GM12878 (cell line): Measurements from ENCODE around the gene FAM222B. TPM values are rescaled to one million over a fixed set of nuclear protein-coding genes. Genes with fewer than 3 reads are reported as not detected.

Source experiments
- CHD4 ChIP-seq: fragments of 200-600 bp; sonication (generic); IDR thresholded peaks from 2 replicates; pipeline ENCODE4 v1.6.1; 2016; ENCODE audit warnings: mild to moderate bottlenecking
- EED ChIP-seq: sonication (generic); IDR thresholded peaks from 2 replicates; pipeline ENCODE4 v1.6.1; 2016; ENCODE audit warnings: antibody characterized with exemption, low read depth
- GABPA ChIP-seq: IDR thresholded peaks from 2 replicates; pipeline ENCODE4 v1.6.1; 2014; ENCODE audit warnings: antibody characterized with exemption, low read depth, mild to moderate bottlenecking, inconsistent platforms
- IKZF2 ChIP-seq, 2 experiments: fragments of 450-650 bp; IDR thresholded peaks; 2 replicates each; pipeline ENCODE4 v1.6.1; 2017; ENCODE audit warnings: mild to moderate bottlenecking in 2 of 2, moderate library complexity in 2 of 2
- MEF2B ChIP-seq: fragments of 450-650 bp; IDR thresholded peaks from 2 replicates; pipeline ENCODE4 v1.6.1; 2018; ENCODE audit warnings: mild to moderate bottlenecking, moderate library complexity; ENCODE audit not compliant: partially characterized antibody, poor library complexity, severe bottlenecking
- PML ChIP-seq: IDR thresholded peaks from 2 replicates; pipeline ENCODE4 v1.6.1; 2012; ENCODE audit warnings: low read length, inconsistent platforms
- RB1 ChIP-seq: fragments of 450-650 bp; formaldehyde crosslinking; IDR thresholded peaks from 2 replicates; pipeline ENCODE4 v1.6.1; 2017; ENCODE audit warnings: mild to moderate bottlenecking, borderline replicate concordance
- SP1 ChIP-seq: IDR thresholded peaks from one replicate; pipeline ENCODE4 v1.6.1; 2011; ENCODE audit warnings: low read depth, low read length
- SRF ChIP-seq, 2 experiments: IDR thresholded peaks; 2 replicates each; pipeline ENCODE4 v1.6.1; 2011; ENCODE audit warnings: low read depth in 2 of 2, low read length in 2 of 2, mild to moderate bottlenecking in 1 of 2, moderate library complexity in 1 of 2
- TAF1 ChIP-seq: IDR thresholded peaks from 2 replicates; pipeline ENCODE4 v1.6.1; 2011; ENCODE audit warnings: mild to moderate bottlenecking, low read depth, low read length, borderline replicate concordance
- TCF12 ChIP-seq: IDR thresholded peaks from 2 replicates; pipeline ENCODE4 v1.6.1; 2011; ENCODE audit warnings: low read depth, mild to moderate bottlenecking, low read length
- YY1 ChIP-seq: IDR thresholded peaks from 2 replicates; pipeline ENCODE4 v1.6.1; 2011; ENCODE audit warnings: low read depth, mild to moderate bottlenecking, low read length
- polyA plus RNA-seq, 11 experiments: library from polyadenylated mRNA; depleted of rRNA in 4 of 11; unstranded in 6 of 11; stranded (reverse) in 5 of 11; fragments of >200 nt; fragmentation: Nextera tagmentation in 4 of 11; fragmentation: Illumina TruSeq in 1 of 11; extraction: Ambion mirVana in 4 of 11; extraction: Trizol in 1 of 11; gene quantifications; 1 replicate in 1 of 11; 2 replicates in 10 of 11; pipeline versions ENCODE4 v1.2.1 to v1.2.3, GENCODE V29; 2011 to 2016; ENCODE audit warnings: inconsistent platforms in 2 of 11, missing spikeins in 2 of 11, low read depth in 1 of 11
- total RNA-seq, 4 experiments: library from RNA; depleted of rRNA in 3 of 4; stranded (reverse); fragments of >200 nt in 3 of 4; fragmentation: Illumina TruSeq in 1 of 4; extraction: Trizol in 1 of 4; gene quantifications; 2 replicates each; pipeline versions ENCODE4 v1.2.1 to v1.2.3, GENCODE V29; 2013 to 2021
- TF ChIP-seq, protein P1 (sequence below): fragments of 450-650 bp; IDR thresholded peaks from 2 replicates; pipeline ENCODE4 v1.6.1; 2017; ENCODE audit warnings: mild to moderate bottlenecking, moderate library complexity
- TF ChIP-seq, protein P2 (sequence below): fragments of 450-650 bp; formaldehyde crosslinking; IDR thresholded peaks from 2 replicates; pipeline ENCODE4 v1.5.0; 2022; ENCODE audit warnings: mild to moderate bottlenecking, missing genetic modification characterization
- TF ChIP-seq, protein P3 (sequence below): fragments of 450-650 bp; IDR thresholded peaks from 2 replicates; pipeline ENCODE4 v1.6.1; 2016; ENCODE audit warnings: mild to moderate bottlenecking, moderate library complexity, borderline replicate concordance
- TF ChIP-seq, protein P4 (sequence below): fragments of 450-650 bp; IDR thresholded peaks from 2 replicates; pipeline ENCODE4 v1.6.1; 2016; ENCODE audit warnings: mild to moderate bottlenecking

The FAM222B gene
- total and polyA plus RNA-seq, 10 of the 15 experiments (the other 5 are each of a cell fraction or from before 2014, with no cell fraction given) = 2.8 to 18.3 (median 6.4) TPM

DNA sequence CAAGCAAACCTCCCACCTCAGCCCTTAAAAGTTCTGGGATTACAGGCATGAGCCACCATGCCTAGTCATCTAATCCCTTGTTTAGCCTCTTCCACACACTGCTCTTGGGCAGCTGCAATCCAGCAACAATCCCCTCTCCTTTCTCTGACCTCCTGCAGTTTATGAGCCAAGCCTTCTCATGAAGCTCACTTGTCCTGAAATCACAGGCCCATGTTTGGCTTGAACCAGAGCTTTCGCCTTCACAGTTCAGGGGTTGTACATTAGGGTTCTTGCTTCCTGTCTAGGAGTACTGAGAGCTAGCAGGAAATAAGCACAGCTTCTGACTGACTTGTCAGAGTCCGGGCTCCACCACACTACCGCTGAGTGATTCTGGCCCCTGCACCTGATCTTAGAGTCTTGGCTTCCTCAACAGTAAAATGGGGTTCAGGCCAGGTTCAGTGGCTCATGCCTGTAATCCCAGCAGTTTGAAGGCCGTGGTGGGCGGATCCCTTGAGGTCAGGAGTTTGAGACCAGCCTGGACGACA, 28.5 kb upstream of the FAM222B start (continued):
- TF ChIP-seq, protein P1, sequence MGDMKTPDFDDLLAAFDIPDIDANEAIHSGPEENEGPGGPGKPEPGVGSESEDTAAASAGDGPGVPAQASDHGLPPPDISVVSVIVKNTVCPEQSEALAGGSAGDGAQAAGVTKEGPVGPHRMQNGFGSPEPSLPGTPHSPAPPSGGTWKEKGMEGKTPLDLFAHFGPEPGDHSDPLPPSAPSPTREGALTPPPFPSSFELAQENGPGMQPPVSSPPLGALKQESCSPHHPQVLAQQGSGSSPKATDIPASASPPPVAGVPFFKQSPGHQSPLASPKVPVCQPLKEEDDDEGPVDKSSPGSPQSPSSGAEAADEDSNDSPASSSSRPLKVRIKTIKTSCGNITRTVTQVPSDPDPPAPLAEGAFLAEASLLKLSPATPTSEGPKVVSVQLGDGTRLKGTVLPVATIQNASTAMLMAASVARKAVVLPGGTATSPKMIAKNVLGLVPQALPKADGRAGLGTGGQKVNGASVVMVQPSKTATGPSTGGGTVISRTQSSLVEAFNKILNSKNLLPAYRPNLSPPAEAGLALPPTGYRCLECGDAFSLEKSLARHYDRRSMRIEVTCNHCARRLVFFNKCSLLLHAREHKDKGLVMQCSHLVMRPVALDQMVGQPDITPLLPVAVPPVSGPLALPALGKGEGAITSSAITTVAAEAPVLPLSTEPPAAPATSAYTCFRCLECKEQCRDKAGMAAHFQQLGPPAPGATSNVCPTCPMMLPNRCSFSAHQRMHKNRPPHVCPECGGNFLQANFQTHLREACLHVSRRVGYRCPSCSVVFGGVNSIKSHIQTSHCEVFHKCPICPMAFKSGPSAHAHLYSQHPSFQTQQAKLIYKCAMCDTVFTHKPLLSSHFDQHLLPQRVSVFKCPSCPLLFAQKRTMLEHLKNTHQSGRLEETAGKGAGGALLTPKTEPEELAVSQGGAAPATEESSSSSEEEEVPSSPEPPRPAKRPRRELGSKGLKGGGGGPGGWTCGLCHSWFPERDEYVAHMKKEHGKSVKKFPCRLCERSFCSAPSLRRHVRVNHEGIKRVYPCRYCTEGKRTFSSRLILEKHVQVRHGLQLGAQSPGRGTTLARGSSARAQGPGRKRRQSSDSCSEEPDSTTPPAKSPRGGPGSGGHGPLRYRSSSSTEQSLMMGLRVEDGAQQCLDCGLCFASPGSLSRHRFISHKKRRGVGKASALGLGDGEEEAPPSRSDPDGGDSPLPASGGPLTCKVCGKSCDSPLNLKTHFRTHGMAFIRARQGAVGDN = peak; percentile 93
- 0 out of 2 replicates have a peak, but pooled peaks have one; percentile 32 for TF ChIP-seq TCF12
- no peak for TF ChIP-seq CHD4
- TF ChIP-seq MEF2B = peak; percentile 14
- TF ChIP-seq, protein P2, sequence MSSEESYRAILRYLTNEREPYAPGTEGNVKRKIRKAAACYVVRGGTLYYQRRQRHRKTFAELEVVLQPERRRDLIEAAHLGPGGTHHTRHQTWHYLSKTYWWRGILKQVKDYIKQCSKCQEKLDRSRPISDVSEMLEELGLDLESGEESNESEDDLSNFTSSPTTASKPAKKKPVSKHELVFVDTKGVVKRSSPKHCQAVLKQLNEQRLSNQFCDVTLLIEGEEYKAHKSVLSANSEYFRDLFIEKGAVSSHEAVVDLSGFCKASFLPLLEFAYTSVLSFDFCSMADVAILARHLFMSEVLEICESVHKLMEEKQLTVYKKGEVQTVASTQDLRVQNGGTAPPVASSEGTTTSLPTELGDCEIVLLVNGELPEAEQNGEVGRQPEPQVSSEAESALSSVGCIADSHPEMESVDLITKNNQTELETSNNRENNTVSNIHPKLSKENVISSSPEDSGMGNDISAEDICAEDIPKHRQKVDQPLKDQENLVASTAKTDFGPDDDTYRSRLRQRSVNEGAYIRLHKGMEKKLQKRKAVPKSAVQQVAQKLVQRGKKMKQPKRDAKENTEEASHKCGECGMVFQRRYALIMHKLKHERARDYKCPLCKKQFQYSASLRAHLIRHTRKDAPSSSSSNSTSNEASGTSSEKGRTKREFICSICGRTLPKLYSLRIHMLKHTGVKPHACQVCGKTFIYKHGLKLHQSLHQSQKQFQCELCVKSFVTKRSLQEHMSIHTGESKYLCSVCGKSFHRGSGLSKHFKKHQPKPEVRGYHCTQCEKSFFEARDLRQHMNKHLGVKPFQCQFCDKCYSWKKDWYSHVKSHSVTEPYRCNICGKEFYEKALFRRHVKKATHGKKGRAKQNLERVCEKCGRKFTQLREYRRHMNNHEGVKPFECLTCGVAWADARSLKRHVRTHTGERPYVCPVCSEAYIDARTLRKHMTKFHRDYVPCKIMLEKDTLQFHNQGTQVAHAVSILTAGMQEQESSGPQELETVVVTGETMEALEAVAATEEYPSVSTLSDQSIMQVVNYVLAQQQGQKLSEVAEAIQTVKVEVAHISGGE (CRISPR knock-in tag) = 0 out of 2 replicates have a peak, but pooled peaks have one; percentile 24
- TF ChIP-seq RB1 = no peak
- TF ChIP-seq, protein P3, sequence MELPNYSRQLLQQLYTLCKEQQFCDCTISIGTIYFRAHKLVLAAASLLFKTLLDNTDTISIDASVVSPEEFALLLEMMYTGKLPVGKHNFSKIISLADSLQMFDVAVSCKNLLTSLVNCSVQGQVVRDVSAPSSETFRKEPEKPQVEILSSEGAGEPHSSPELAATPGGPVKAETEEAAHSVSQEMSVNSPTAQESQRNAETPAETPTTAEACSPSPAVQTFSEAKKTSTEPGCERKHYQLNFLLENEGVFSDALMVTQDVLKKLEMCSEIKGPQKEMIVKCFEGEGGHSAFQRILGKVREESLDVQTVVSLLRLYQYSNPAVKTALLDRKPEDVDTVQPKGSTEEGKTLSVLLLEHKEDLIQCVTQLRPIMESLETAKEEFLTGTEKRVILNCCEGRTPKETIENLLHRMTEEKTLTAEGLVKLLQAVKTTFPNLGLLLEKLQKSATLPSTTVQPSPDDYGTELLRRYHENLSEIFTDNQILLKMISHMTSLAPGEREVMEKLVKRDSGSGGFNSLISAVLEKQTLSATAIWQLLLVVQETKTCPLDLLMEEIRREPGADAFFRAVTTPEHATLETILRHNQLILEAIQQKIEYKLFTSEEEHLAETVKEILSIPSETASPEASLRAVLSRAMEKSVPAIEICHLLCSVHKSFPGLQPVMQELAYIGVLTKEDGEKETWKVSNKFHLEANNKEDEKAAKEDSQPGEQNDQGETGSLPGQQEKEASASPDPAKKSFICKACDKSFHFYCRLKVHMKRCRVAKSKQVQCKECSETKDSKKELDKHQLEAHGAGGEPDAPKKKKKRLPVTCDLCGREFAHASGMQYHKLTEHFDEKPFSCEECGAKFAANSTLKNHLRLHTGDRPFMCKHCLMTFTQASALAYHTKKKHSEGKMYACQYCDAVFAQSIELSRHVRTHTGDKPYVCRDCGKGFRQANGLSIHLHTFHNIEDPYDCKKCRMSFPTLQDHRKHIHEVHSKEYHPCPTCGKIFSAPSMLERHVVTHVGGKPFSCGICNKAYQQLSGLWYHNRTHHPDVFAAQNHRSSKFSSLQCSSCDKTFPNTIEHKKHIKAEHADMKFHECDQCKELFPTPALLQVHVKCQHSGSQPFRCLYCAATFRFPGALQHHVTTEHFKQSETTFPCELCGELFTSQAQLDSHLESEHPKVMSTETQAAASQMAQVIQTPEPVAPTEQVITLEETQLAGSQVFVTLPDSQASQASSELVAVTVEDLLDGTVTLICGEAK = peak; percentile 38; the same call in 1 of the 2 replicates
- 0 out of 2 replicates have a peak, but pooled peaks have one; percentile 37 for TF ChIP-seq YY1
- TF ChIP-seq IKZF2 (IDR thresholded peaks at IDR 0.05) = peak; percentile 16 to 33; a peak in 2 of 4 replicates
- TF ChIP-seq TAF1 = peak; percentile 78
- TF ChIP-seq EED = peak; percentile 23; the same call in 1 of the 2 replicates
- peak; percentile 82 to 88 for TF ChIP-seq SRF (IDR thresholded peaks at IDR 0.05; ENCODE audit: low read depth in 2 of 2, low read length in 2 of 2)
- 0 out of 2 replicates have a peak, but pooled peaks have one; percentile 23 for TF ChIP-seq PML
- TF ChIP-seq SP1 = no peak
- TF ChIP-seq, protein P4, sequence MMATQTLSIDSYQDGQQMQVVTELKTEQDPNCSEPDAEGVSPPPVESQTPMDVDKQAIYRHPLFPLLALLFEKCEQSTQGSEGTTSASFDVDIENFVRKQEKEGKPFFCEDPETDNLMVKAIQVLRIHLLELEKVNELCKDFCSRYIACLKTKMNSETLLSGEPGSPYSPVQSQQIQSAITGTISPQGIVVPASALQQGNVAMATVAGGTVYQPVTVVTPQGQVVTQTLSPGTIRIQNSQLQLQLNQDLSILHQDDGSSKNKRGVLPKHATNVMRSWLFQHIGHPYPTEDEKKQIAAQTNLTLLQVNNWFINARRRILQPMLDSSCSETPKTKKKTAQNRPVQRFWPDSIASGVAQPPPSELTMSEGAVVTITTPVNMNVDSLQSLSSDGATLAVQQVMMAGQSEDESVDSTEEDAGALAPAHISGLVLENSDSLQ = peak; percentile 72
- peak; percentile 58; the same call in 1 of the 2 replicates for TF ChIP-seq GABPA
